ENCODE results near the gene CCDC126.

DNA sequence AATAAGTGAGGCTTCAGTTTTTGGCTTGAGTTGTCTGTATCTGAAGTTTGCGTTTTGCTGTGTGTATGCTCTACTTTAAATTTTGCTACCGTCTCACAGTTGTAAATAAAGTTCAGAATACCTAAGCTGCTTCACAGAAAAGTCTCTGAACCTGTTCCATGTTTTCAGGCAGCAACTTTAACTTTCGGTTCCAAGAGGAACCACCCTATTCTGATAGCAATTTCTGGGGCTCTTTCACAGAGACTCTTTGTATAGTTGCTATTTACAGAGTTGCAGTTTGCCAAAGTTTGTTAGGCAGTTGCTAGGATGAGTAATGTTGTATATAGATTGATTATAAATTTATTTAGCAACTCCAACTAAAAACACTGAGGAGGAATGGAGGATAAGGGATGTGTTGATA lies 88.5 kb downstream of the CCDC126 start:
- TF ChIP-seq EZH2 (IDR thresholded peaks at IDR 0.05; ENCODE audit: insufficient read depth, poor library complexity, severe bottlenecking) (no peak), EZH2phosphoT487 (IDR thresholded peaks at IDR 0.05; ENCODE audit: insufficient read depth, low read depth) (no peak)
